GM12878 (cell line): ENCODE results near the gene MBD3L2. TPM values are rescaled to one million over a fixed set of nuclear protein-coding genes. Genes with fewer than 3 reads are reported as not detected.
"Not testable (repeated sequence)": the region's sequence is repeated elsewhere in the genome, so short reads cannot be mapped to it uniquely, and the experiment has no call there.

Experiments used
- ATAC-seq: fragments of 200-7000 bp; cut with Tn5 transposase; 3 replicates; pipeline ENCODE4 v1.9.1; 2020; ENCODE audit warnings: mild to moderate bottlenecking, moderate library complexity
- BruUV-seq: library from RNA; stranded (reverse); fragments of 400-500 nt; replicated peaks from 2 replicates; lab custom pipeline; 2021; lab: Mats Ljungman, UMichigan
- CTCF ChIA-PET: fragments of 300-600 bp; sonication (Branson Sonifier 250); formaldehyde crosslinking; extraction: SDS; loops from one replicate; lab custom pipeline; 2021; ENCODE audit warnings: inconsistent platforms; lab: Yijun Ruan, JAX
- POLR2A ChIA-PET: fragments of 350-600 bp; formaldehyde crosslinking; extraction: SDS; loops from one replicate; lab custom pipeline; 2021; ENCODE audit warnings: inconsistent platforms; lab: Charles Lee
- RAD21 ChIA-PET: fragments of 300-600 bp; sonication (Branson Sonifier 250); formaldehyde crosslinking; loops from one replicate; lab custom pipeline; 2023; ENCODE audit warnings: antibody characterized with exemption; ENCODE audit not compliant: unreplicated experiment; lab: Charles Lee
- SMC1A ChIA-PET: fragments of 300-600 bp; sonication (Branson Sonifier 250); formaldehyde crosslinking; loops from one replicate; lab custom pipeline; 2023; ENCODE audit not compliant: unreplicated experiment, uncharacterized antibody; lab: Charles Lee
- DNase-seq: peaks from one replicate; pipeline ENCODE4 v3.0.0-alpha.2; 2011; ENCODE audit warnings: low read depth, low spot score
- FAIRE-seq: peaks from 3 replicates; lab custom pipeline; 2011; peaks lifted over from hg19 to GRCh38; lab: Jason Lieb, UNC
- H2AFZ ChIP-seq: 2 replicates; pipeline ENCODE4 v1.6.0; 2011; ENCODE audit warnings: low read depth, low read length, control low read depth; ENCODE audit not compliant: control insufficient read depth
- H3K27ac ChIP-seq: 2 replicates; pipeline ENCODE4 v1.5.1; 2011; ENCODE audit warnings: control low read depth; ENCODE audit not compliant: control insufficient read depth, insufficient read depth
- H3K27me3 ChIP-seq, 2 experiments: replicated peaks in 1 of 2; 2 replicates each; pipeline versions ENCODE4 v1.6.0 to v1.6.1; 2011; ENCODE audit warnings: low read length in 1 of 2; ENCODE audit not compliant: control insufficient read depth in 2 of 2, insufficient read depth in 2 of 2
- H3K36me3 ChIP-seq, 2 experiments: 2 replicates each; pipeline ENCODE4 v1.5.1; 2011; ENCODE audit warnings: low read length in 1 of 2; ENCODE audit not compliant: control insufficient read depth in 2 of 2, insufficient read depth in 2 of 2
- H3K4me1 ChIP-seq: 2 replicates; pipeline ENCODE4 v1.6.1; 2011; ENCODE audit warnings: mild to moderate bottlenecking, low read length, moderate library complexity, mixed read lengths; ENCODE audit not compliant: control insufficient read depth, insufficient read depth
- H3K4me2 ChIP-seq: 2 replicates; pipeline ENCODE4 v1.6.0; 2011; ENCODE audit warnings: control low read depth; ENCODE audit not compliant: control insufficient read depth, insufficient read depth
- H3K4me3 ChIP-seq: fragments of 200-600 bp; sonication (generic); 2 replicates; pipeline ENCODE4 v1.5.1; 2016
- H3K79me2 ChIP-seq: 2 replicates; pipeline ENCODE4 v1.6.0; 2011; ENCODE audit warnings: low read length; ENCODE audit not compliant: control insufficient read depth, insufficient read depth
- H3K9ac ChIP-seq: 2 replicates; pipeline ENCODE4 v1.8.0; 2011; ENCODE audit warnings: low read length, control low read depth, mixed read lengths; ENCODE audit not compliant: control insufficient read depth, insufficient read depth
- H3K9me3 ChIP-seq: replicated peaks from 3 replicates; pipeline ENCODE4 v1.5.1; 2011; ENCODE audit warnings: mild to moderate bottlenecking, low read length; ENCODE audit not compliant: control insufficient read depth, insufficient read depth
- H4K20me1 ChIP-seq: 2 replicates; pipeline ENCODE4 v1.6.0; 2011; ENCODE audit not compliant: control insufficient read depth, insufficient read depth
- IKZF1 ChIP-seq: fragments of 450-650 bp; conservative IDR thresholded peaks from 2 replicates; pipeline ENCODE4 v1.6.1; 2017; ENCODE audit warnings: antibody characterized with exemption, mild to moderate bottlenecking
- IKZF2 ChIP-seq, 2 experiments: fragments of 450-650 bp; IDR thresholded peaks; 2 replicates each; pipeline ENCODE4 v1.6.1; 2017; ENCODE audit warnings: mild to moderate bottlenecking in 2 of 2, moderate library complexity in 2 of 2
- MTA2 ChIP-seq: fragments of 450-650 bp; IDR thresholded peaks from 2 replicates; pipeline ENCODE4 v1.6.1; 2016; ENCODE audit warnings: low read depth, mild to moderate bottlenecking, moderate library complexity
- RELB ChIP-seq: fragments of 450-650 bp; IDR thresholded peaks from 2 replicates; pipeline ENCODE4 v1.6.1; 2017; ENCODE audit warnings: low read depth, mild to moderate bottlenecking, moderate library complexity
- SP1 ChIP-seq: IDR thresholded peaks from one replicate; pipeline ENCODE4 v1.6.1; 2011; ENCODE audit warnings: low read depth, low read length
- ZNF592 ChIP-seq: fragments of 450-650 bp; IDR thresholded peaks from 2 replicates; pipeline ENCODE4 v1.6.1; 2017; ENCODE audit warnings: mild to moderate bottlenecking, moderate library complexity
- WGBS: methylation state at CpG from one replicate; pipeline ENCODE4 v1.1.6; 2016; ENCODE audit warnings: low lambda C conversion rate; ENCODE audit not compliant: insufficient replicate concordance, insufficient coverage; ENCODE audit errors: missing lambda C conversion rate; 5-methylcytosine and 5-hydroxymethylcytosine counted together
- in situ Hi-C: fragments of 300-500 bp; cut with MboI; formaldehyde crosslinking; loops from 9 replicates; pipeline ENCODE4 v1.14.3; 2018; ENCODE audit warnings: mixed read lengths
- intact Hi-C: fragments of 100-400 bp; cut with micrococcal nuclease; formaldehyde crosslinking; loops from one replicate; pipeline ENCODE4 v1.14.2; 2022; ENCODE audit not compliant: unreplicated experiment
- polyA plus RNA-seq, 11 experiments: library from polyadenylated mRNA; depleted of rRNA in 4 of 11; unstranded in 6 of 11; stranded (reverse) in 5 of 11; fragments of >200 nt; fragmentation: Nextera tagmentation in 4 of 11; fragmentation: Illumina TruSeq in 1 of 11; extraction: Ambion mirVana in 4 of 11; extraction: Trizol in 1 of 11; gene quantifications; 1 replicate in 1 of 11; 2 replicates in 10 of 11; pipeline versions ENCODE4 v1.2.1 to v1.2.3, GENCODE V29; 2011 to 2016; ENCODE audit warnings: inconsistent platforms in 2 of 11, missing spikeins in 2 of 11, low read depth in 1 of 11
- total RNA-seq, 4 experiments: library from RNA; depleted of rRNA in 3 of 4; stranded (reverse); fragments of >200 nt in 3 of 4; fragmentation: Illumina TruSeq in 1 of 4; extraction: Trizol in 1 of 4; gene quantifications; 2 replicates each; pipeline versions ENCODE4 v1.2.1 to v1.2.3, GENCODE V29; 2013 to 2021

MBD3L2 gene
- total and polyA plus RNA-seq, 10 of the 15 experiments (the other 5 are each of a cell fraction or from before 2014, with no cell fraction given) = not detected

DNA sequence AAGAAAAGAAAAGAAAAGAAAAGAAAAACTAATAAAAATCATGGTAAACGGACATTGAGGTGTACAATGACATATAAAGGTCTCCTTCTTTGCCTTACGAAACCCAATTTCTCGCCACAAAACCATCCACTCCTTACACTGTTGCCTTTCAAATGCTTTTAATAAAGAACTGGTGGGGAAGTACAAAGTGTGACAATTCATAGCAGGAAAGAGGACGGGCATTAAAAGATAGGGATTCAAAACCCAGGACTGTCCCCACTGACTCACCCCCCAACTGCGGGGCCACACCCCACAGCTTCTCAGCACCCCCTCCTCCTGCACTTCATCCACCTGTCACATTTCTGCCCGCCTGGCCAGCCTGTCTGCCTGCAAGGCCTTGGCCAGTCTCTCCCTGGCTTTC lies 30.3 kb upstream of the MBD3L2 start:
- ChIA-PET RAD21 (no interaction called here), SMC1A (no interaction called here), CTCF (no interaction called here), POLR2A (no interaction called here)
- Histone ChIP-seq H3K9me3 (no peaks in the 10 kb centered on the region; the same call in 2 of the 3 replicates), H4K20me1 (no peaks in the 10 kb centered on the region), H3K4me1 (no peaks in the 10 kb centered on the region; the same call in 1 of the 2 replicates), H3K27ac (no peak overlapping the region), H3K4me2 (no peak overlapping the region), H3K79me2 (no peaks in the 10 kb centered on the region), H2AFZ (no peak overlapping the region), H3K9ac (no peak overlapping the region), H3K36me3 (no peaks in the 10 kb centered on the region), H3K4me3 (no peak overlapping the region), H3K27me3 (no peaks in the 10 kb centered on the region)
- DNase-seq (no peak), ATAC-seq (peak; percentile 84), FAIRE-seq (no peak)
- in situ Hi-C loops = no loop called here
- no TSS peak for BruUV-seq
- WGBS = 47% methylated on average over 6 of the region's 6 CpGs
- intact Hi-C loops = no loop called here
- TF ChIP-seq ZNF592 (0 out of 2 replicates have a peak, but pooled peaks have one; percentile 30), IKZF2 (IDR thresholded peaks at IDR 0.05) (peak; percentile 56 to 71; a peak in 3 of 4 replicates), MTA2 (peak; percentile 70), SP1 (no peak), RELB (peak; percentile 42; the same call in 1 of the 2 replicates), IKZF1 (peak; percentile 78)

GRCh38 chr19:7021331-7021730 lies 27.8 kb upstream of the MBD3L2 start, which contains the start of gene MBD3L2B:
MBD3L2B (minus strand) TSS chr19:7021431; CDS start chr19:7021397, 34 bp downstream.
- H3K9me3 ChIP-seq, H3K27ac ChIP-seq, intact Hi-C loops, H4K20me1 ChIP-seq, BruUV-seq, H3K36me3 ChIP-seq, DNase-seq, ATAC-seq, H3K4me3 ChIP-seq, POLR2A ChIA-PET, RAD21 ChIA-PET, SMC1A ChIA-PET, H3K79me2 ChIP-seq, in situ Hi-C loops, H3K4me2 ChIP-seq, H2AFZ ChIP-seq, FAIRE-seq, H3K9ac ChIP-seq, H3K4me1 ChIP-seq, CTCF ChIA-PET, H3K27me3 ChIP-seq: not testable (repeated sequence)
- no CpG with 5 or more reads among the region's 6 CpGs for whole genome bisulfite sequencing
